VCaP (cell line): Measurements from ENCODE around the gene PAK6.

Experiments used
- H3K27ac ChIP-seq: fragments of 450-650 bp; 2 replicates; pipeline ENCODE4 v1.5.1; 2017
- TF ChIP-seq, protein P1 (sequence below): fragments of 450-650 bp; conservative IDR thresholded peaks from 2 replicates; pipeline ENCODE4 v1.5.1; 2017; ENCODE audit warnings: mild to moderate bottlenecking, moderate library complexity

Gene PAK6

DNA sequence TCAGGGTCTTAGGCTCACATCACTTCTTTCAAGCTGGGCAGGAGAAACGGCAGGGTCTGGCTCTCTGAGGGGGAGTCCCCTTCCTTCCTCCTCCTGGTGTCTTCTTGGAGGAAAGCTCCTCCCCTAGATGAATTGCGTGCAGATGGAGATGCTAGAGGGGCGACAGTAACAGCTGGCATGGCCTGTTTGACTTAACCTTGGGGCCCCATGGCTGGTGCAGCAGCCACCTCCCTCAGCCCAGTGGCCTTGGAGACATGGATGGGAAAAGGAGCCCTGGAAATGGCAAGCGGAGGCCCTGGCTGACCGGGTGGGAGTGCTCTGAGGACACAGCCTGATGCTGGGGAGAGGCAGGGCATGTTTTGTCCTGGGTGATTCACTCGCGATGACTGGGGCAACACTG, 20.2 kb downstream of the PAK6 start:
- H3K27ac ChIP-seq = no peak overlapping the region

DNA sequence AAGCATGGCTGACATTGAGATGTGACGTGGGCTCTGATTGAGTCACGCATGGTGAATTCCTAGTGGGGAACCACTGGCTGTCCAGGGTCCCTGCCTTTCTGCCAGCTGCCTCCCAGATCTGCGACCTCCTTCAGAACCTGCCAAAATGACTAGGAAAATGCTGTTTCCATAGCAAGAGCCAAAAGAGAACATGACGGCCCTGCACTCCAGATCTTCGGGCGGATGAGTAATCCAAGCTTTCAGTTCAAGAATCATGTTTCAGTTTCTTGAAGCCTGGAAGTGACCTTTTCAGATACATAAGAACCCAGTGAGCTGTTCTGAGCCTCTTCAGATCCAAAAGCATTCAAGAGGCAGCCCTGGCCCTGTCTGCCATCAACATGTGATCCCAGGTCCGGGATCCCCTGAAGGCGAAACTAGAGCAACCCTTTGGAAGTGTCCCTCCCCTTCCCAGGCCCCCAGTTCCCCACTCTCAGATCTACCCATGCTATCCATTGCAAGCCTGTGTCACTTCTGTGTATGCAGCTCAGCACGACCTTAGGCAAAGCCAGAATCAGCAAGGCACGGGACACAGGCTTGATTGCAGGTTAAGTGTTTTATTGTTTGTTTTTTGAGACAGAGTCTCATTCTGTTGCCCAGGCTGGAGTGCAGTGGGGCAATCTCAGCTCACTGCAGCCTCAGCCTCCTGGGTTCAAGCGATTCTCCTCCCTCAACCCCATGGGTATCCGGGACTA, 24.3 kb downstream of the PAK6 start:
- TF ChIP-seq, protein P1, sequence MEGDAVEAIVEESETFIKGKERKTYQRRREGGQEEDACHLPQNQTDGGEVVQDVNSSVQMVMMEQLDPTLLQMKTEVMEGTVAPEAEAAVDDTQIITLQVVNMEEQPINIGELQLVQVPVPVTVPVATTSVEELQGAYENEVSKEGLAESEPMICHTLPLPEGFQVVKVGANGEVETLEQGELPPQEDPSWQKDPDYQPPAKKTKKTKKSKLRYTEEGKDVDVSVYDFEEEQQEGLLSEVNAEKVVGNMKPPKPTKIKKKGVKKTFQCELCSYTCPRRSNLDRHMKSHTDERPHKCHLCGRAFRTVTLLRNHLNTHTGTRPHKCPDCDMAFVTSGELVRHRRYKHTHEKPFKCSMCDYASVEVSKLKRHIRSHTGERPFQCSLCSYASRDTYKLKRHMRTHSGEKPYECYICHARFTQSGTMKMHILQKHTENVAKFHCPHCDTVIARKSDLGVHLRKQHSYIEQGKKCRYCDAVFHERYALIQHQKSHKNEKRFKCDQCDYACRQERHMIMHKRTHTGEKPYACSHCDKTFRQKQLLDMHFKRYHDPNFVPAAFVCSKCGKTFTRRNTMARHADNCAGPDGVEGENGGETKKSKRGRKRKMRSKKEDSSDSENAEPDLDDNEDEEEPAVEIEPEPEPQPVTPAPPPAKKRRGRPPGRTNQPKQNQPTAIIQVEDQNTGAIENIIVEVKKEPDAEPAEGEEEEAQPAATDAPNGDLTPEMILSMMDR = no peak
- no peak overlapping the region for H3K27ac ChIP-seq

More for the DNA sequence above, 20.2 kb downstream of the PAK6 start:
- TF ChIP-seq, protein P1 = no peak

GRCh38 chr15:40264321-40265153, 25.7 kb downstream of the PAK6 start:
- TF ChIP-seq, protein P1 = no peak

DNA sequence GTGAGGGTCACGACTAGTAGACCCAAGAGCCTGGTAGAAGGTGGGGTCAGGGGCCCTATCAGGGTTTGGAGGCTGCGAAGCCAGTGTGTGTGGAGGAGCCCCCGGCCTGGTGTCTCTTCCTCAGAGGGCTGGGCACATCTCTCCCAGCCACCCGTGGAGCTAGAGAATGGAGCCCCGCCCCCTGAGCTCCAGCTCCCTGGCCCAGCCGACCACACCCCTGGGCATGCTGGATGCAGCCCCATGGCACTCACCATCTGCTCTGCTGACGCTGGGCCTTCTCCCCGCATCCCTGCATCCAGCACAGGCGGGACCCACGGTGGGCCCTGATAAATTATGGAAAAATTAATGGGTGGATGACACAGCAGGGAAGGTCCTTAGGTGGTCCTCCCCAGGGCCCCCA, 26.5 kb downstream of the PAK6 start:
- H3K27ac ChIP-seq = no peak overlapping the region
- TF ChIP-seq, protein P1 = no peak

More at GRCh38 chr15:40264321-40265153, 25.7 kb downstream of the PAK6 start:
- H3K27ac ChIP-seq = no peak overlapping the region

DNA sequence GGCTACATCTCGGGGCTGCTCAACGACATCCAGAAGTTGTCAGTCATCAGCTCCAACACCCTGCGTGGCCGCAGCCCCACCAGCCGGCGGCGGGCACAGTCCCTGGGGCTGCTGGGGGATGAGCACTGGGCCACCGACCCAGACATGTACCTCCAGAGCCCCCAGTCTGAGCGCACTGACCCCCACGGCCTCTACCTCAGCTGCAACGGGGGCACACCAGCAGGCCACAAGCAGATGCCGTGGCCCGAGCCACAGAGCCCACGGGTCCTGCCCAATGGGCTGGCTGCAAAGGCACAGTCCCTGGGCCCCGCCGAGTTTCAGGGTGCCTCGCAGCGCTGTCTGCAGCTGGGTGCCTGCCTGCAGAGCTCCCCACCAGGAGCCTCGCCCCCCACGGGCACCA, 27.0 kb downstream of the PAK6 start:
- TF ChIP-seq, protein P1 = no peak
- H3K27ac ChIP-seq = no peak overlapping the region

- TF ChIP-seq, protein P1 = no peak
- H3K27ac ChIP-seq = no peak overlapping the region
Observed at GRCh38 chr15:40266828-40267304, 28.0 kb downstream of the PAK6 start.

GRCh38 chr15:40267670-40268069, 28.8 kb downstream of the PAK6 start:
- H3K27ac ChIP-seq = no peak overlapping the region
- TF ChIP-seq, protein P1 = no peak
